HCT116 (cell line): ENCODE results near the gene GUSB. TPM values are rescaled to one million over a fixed set of nuclear protein-coding genes. Genes with fewer than 3 reads are reported as not detected.
"Not testable (repeated sequence)": the region's sequence is repeated elsewhere in the genome, so short reads cannot be mapped to it uniquely, and the experiment has no call there.

Experiments used
- ATAC-seq: fragments of 200-7000 bp; cut with Tn5 transposase; 2 replicates; pipeline ENCODE4 v1.9.1; 2020; ENCODE audit warnings: mild to moderate bottlenecking, moderate library complexity
- BruUV-seq: library from RNA; stranded (reverse); fragments of 400-500 nt; replicated peaks from 2 replicates; lab custom pipeline; 2021; lab: Mats Ljungman, UMichigan
- CTCF ChIA-PET: fragments of 300-600 bp; sonication (Branson Sonifier 250); formaldehyde crosslinking; loops from one replicate; lab custom pipeline; 2021; ENCODE audit warnings: antibody characterized with exemption; lab: Charles Lee
- POLR2A ChIA-PET: fragments of 300-600, 350-600 bp; sonication (Branson Sonifier 250); formaldehyde crosslinking; loops from one replicate; lab custom pipeline; 2021; ENCODE audit warnings: antibody characterized with exemption; lab: Charles Lee
- RAD21 ChIA-PET, 2 experiments: fragments of 300-600 bp; sonication (Branson Sonifier 250); formaldehyde crosslinking; loops; one replicate each; lab custom pipeline; 2023; ENCODE audit warnings: low total read pairs in 2 of 2; ENCODE audit not compliant: uncharacterized antibody in 2 of 2, unreplicated experiment in 2 of 2, low non-redundant PET in 1 of 2; lab: Charles Lee
- DNase-seq: peaks from one replicate; pipeline ENCODE4 v3.0.0-alpha.2; 2010; ENCODE audit warnings: low read depth, low spot score
- H2AFZ ChIP-seq: fragments of 200-600 bp; shearing (Covaris generic), sonication (generic); 2 replicates; pipeline ENCODE4 v1.6.1; 2017; ENCODE audit warnings: low read depth, mixed run types, mixed read lengths, antibody characterized with exemption, low read length; ENCODE audit not compliant: poor library complexity, severe bottlenecking
- H3K27ac ChIP-seq: 2 replicates; pipeline ENCODE4 v1.5.1; 2012; ENCODE audit warnings: low read depth, low read length
- H3K27me3 ChIP-seq: fragments of 200-600 bp; sonication (generic); 2 replicates; pipeline ENCODE4 v1.6.1; 2016; ENCODE audit warnings: mixed run types, low read length, mixed read lengths; ENCODE audit not compliant: insufficient read depth
- H3K36me3 ChIP-seq, 2 experiments: fragments of 200-500 bp in 1 of 2; fragments of 200-600 bp in 1 of 2; sonication (Bioruptor generic) in 1 of 2; sonication (generic) in 1 of 2; 2 replicates each; pipeline versions ENCODE4 v1.5.1 to v1.6.1; 2014 to 2016; ENCODE audit warnings: low read length in 2 of 2, inconsistent platforms in 1 of 2, mixed read lengths in 1 of 2, mixed run types in 1 of 2; ENCODE audit not compliant: insufficient read depth in 2 of 2, control insufficient read depth in 1 of 2
- H3K4me1 ChIP-seq, 2 experiments: fragments of 200-600 bp in 1 of 2; sonication (generic) in 1 of 2; 2 replicates each; pipeline versions ENCODE4 v1.5.1 to v1.6.1; 2012 to 2017; ENCODE audit warnings: low read length in 2 of 2, inconsistent platforms in 1 of 2, mild to moderate bottlenecking in 1 of 2, mixed read lengths in 1 of 2, mixed run types in 1 of 2, moderate library complexity in 1 of 2; ENCODE audit not compliant: insufficient read depth in 2 of 2, control insufficient read depth in 1 of 2
- H3K4me2 ChIP-seq: fragments of 200-600 bp; sonication (generic); 2 replicates; pipeline ENCODE4 v1.6.1; 2017; ENCODE audit warnings: mixed run types, low read length, mixed read lengths
- H3K4me3 ChIP-seq, 2 experiments: fragments of 200-600 bp in 1 of 2; sonication (generic) in 1 of 2; replicated peaks in 1 of 2; 2 replicates each; pipeline ENCODE4 v1.5.1; 2011 to 2016; ENCODE audit warnings: low read length in 2 of 2, control low read depth in 1 of 2, low read depth in 1 of 2, mild to moderate bottlenecking in 1 of 2, mixed read lengths in 1 of 2, mixed run types in 1 of 2
- H3K79me2 ChIP-seq: fragments of 200-600 bp; sonication (generic); 2 replicates; pipeline ENCODE4 v1.6.1; 2017; ENCODE audit warnings: mild to moderate bottlenecking, mixed run types, low read length, moderate library complexity, mixed read lengths; ENCODE audit not compliant: insufficient read depth
- H3K9ac ChIP-seq: fragments of 200-600 bp; sonication (generic); 2 replicates; pipeline ENCODE4 v1.6.1; 2016; ENCODE audit warnings: low read length, mixed read lengths
- H3K9me2 ChIP-seq: fragments of 200-600 bp; sonication (generic), shearing (Covaris generic); 2 replicates; pipeline ENCODE4 v1.6.1; 2017; ENCODE audit warnings: mixed run types, mild to moderate bottlenecking, moderate library complexity; ENCODE audit not compliant: insufficient read depth
- H3K9me3 ChIP-seq, 2 experiments: fragments of 200-500 bp in 1 of 2; fragments of 200-600 bp in 1 of 2; sonication (Bioruptor generic) in 1 of 2; sonication (generic) in 1 of 2; 2 replicates each; pipeline ENCODE4 v1.6.1; 2014 to 2017; ENCODE audit warnings: low read length in 2 of 2, mixed read lengths in 2 of 2, inconsistent platforms in 1 of 2, low read depth in 1 of 2, mild to moderate bottlenecking in 1 of 2, mixed run types in 1 of 2, moderate library complexity in 1 of 2; ENCODE audit not compliant: control insufficient read depth in 1 of 2, insufficient read depth in 1 of 2
- H4K20me1 ChIP-seq: fragments of 200-600 bp; sonication (generic), shearing (Covaris generic); 2 replicates; pipeline ENCODE4 v1.6.1; 2017; ENCODE audit warnings: mixed run types, mild to moderate bottlenecking, moderate library complexity; ENCODE audit not compliant: insufficient read depth
- CEBPB ChIP-seq: IDR thresholded peaks from 2 replicates; pipeline ENCODE4 v1.6.1; 2012; ENCODE audit warnings: low read depth
- ELF1 ChIP-seq: IDR thresholded peaks from 2 replicates; pipeline ENCODE4 v1.6.1; 2012; ENCODE audit warnings: low read depth, borderline replicate concordance
- EZH2 ChIP-seq: fragments of 200-600 bp; sonication (generic); IDR thresholded peaks from 2 replicates; pipeline ENCODE4 v1.6.1; 2017; ENCODE audit warnings: antibody characterized with exemption, mixed run types
- EZH2phosphoT487 ChIP-seq: fragments of 200-600 bp; IDR thresholded peaks from 2 replicates; pipeline ENCODE4 v1.6.1; 2018; ENCODE audit warnings: antibody characterized with exemption, borderline replicate concordance
- POLR2A ChIP-seq: IDR thresholded peaks from 2 replicates; pipeline ENCODE4 v1.7.0; 2011; ENCODE audit warnings: borderline replicate concordance; ENCODE audit not compliant: insufficient read depth, insufficient read length; ENCODE audit errors: extremely low read depth
- ZFX ChIP-seq: fragments of 450-650 bp; IDR thresholded peaks from 2 replicates; pipeline ENCODE4 v1.6.1; 2017
- intact Hi-C: fragments of 100-400 bp; cut with micrococcal nuclease; formaldehyde crosslinking; loops from 2 replicates; pipeline ENCODE4 v1.10.0; 2022
- total RNA-seq: library from RNA; stranded (reverse); gene quantifications from one replicate; pipeline ENCODE4 v1.2.1, GENCODE V29; 2021; ENCODE audit not compliant: unreplicated experiment

GUSB gene
- total RNA-seq, 1 experiment from 2014 or later, result 31.5 TPM

DNA sequence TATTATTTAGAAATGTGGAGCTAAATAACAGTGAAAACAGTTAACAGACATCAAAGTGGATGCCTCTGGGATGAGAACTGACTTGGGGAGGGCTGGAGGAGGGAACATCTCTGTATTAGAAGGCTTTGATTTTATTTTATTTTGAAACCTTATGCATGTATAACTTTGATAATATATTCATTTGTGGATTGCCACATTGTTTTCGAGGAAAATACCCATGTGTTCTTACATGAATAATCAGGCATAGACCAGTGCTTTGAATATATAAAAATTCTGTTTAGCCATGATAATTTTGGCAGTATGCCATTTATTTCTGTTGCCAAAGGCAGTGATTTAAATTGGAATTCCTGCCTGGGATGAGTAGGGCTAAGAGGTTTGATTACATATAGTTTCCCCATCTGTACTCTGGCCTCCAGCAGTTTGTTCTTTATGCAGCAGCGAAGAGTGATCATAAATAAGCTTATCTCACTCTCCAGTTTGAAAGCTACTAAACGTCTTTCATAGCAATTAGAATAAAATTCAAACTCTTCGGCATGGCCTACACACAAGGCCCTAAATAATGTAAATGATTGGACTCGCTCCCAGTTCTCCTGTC, 18.9 kb upstream of the GUSB start:
- H3K27ac ChIP-seq, intact Hi-C loops, H3K27me3 ChIP-seq, H3K9me2 ChIP-seq, H3K79me2 ChIP-seq, DNase-seq, H4K20me1 ChIP-seq, H3K36me3 ChIP-seq, H3K4me1 ChIP-seq, POLR2A ChIA-PET, ATAC-seq, H3K9ac ChIP-seq, H2AFZ ChIP-seq, H3K4me3 ChIP-seq, RAD21 ChIA-PET, CTCF ChIA-PET, H3K9me3 ChIP-seq, H3K4me2 ChIP-seq, BruUV-seq: not testable (repeated sequence)

DNA sequence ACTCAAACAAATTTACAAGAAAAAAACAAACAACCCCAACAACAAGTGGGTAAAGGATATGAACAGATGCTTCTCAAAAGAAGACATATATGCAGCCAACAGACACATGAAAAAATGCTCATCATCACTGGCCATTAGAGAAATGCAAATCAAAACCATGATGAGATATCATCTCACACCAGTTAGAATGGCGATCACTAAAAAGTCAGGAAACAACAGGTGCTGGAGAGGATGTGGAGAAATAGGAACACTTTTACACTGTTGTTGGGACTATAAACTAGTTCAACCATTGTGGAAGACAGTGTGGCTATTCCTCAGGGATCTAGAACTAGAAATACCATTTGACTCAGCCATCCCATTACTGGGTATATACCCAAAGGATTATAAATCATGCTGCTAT, 13.0 kb upstream of the GUSB start:
- H3K4me2 ChIP-seq, H3K9me3 ChIP-seq, CTCF ChIA-PET, DNase-seq, POLR2A ChIA-PET, H4K20me1 ChIP-seq, H3K79me2 ChIP-seq, H2AFZ ChIP-seq, ATAC-seq, H3K9me2 ChIP-seq, H3K27ac ChIP-seq, H3K36me3 ChIP-seq, H3K9ac ChIP-seq, H3K4me1 ChIP-seq, H3K4me3 ChIP-seq, RAD21 ChIA-PET, intact Hi-C loops, BruUV-seq, H3K27me3 ChIP-seq: not testable (repeated sequence)

DNA sequence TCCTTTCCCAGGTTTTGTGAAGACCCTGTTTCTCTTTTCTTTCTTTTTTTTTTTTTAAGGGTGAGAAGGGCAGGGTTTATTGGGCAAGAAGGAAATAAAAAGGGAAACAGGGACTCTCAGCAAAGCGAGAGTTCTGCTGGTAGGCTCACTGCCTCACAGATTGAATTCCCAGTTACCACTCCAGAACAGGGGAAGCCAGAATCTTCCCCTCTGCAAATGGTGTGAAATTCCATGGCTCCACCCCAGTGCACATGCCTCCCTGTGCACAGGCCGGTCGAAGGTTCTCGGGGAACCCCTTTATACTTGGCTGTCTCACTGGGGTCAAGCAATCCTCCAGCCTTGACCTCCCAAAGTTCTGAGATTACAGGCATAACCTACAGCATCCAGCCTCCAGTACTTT, 10.5 kb upstream of the GUSB start:
- no peak for TF ChIP-seq CEBPB
- no peak for TF ChIP-seq ELF1
- TF ChIP-seq EZH2, result no peak
- no peak for TF ChIP-seq EZH2phosphoT487
- no peak for TF ChIP-seq POLR2A
- no peak for TF ChIP-seq ZFX
- TF ChIP-seq, all 23 proteins: peak for 0
- Histone ChIP-seq H4K20me1 (no peaks in the 10 kb centered on the region), H3K27ac (no peak overlapping the region), H3K9me3 (no peaks in the 10 kb centered on the region), H3K4me1 (no peaks in the 10 kb centered on the region), H3K4me2 (no peak overlapping the region), H3K9me2 (no peaks in the 10 kb centered on the region), H3K36me3 (no peaks in the 10 kb centered on the region), H3K9ac (no peak overlapping the region), H3K79me2 (no peaks in the 10 kb centered on the region), H3K4me3 (no peak overlapping the region), H3K27me3 (no peaks in the 10 kb centered on the region), H2AFZ (no peak overlapping the region)
- intact Hi-C loops, result no loop called here
- no peak for DNase-seq
- ATAC-seq, result no peak
- no TSS peak for BruUV-seq
- ChIA-PET POLR2A (no interaction called here), RAD21 (no interaction called here), CTCF (no interaction called here)

DNA sequence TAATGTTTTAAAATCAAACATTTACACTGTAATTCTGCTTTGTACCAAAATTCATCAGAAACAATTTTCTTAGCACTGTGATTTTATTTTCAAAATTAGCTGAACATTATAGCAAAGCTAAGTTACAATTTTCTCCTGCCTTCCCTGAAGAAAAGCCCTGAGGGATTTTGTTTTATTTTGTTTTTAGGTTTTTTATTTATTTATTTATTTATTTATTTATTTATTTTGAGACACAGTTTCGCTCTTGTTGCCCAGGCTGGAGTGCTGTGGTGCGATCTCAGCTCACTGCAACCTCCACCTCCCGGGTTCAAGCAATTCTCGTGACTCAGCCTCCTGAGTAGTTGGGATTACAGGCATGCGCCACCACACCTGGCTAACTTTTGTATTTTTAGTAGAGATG, 9.8 kb upstream of the GUSB start:
- H3K4me3 ChIP-seq, H3K9ac ChIP-seq, H3K79me2 ChIP-seq, H3K27me3 ChIP-seq, H3K9me3 ChIP-seq, DNase-seq, H3K9me2 ChIP-seq, BruUV-seq, CTCF ChIA-PET, H3K4me1 ChIP-seq, ATAC-seq, POLR2A ChIA-PET, RAD21 ChIA-PET, H2AFZ ChIP-seq, H3K36me3 ChIP-seq, H3K4me2 ChIP-seq, intact Hi-C loops, H4K20me1 ChIP-seq, H3K27ac ChIP-seq: not testable (repeated sequence)
